ENCODE measurements around the gene ZNF407. TPM values are rescaled to one million over a fixed set of nuclear protein-coding genes. Genes with fewer than 3 reads are reported as not detected.
A peak's percentile ranks its signal among the peaks of the same experiment; 100 is the strongest.

The ZNF407 gene
- total RNA-seq, 5 donors from 2014 or later (not counting 1 experiment from before 2014, with no cell fraction given): 22.9 to 37.4 (median 24.4) TPM

DNA sequence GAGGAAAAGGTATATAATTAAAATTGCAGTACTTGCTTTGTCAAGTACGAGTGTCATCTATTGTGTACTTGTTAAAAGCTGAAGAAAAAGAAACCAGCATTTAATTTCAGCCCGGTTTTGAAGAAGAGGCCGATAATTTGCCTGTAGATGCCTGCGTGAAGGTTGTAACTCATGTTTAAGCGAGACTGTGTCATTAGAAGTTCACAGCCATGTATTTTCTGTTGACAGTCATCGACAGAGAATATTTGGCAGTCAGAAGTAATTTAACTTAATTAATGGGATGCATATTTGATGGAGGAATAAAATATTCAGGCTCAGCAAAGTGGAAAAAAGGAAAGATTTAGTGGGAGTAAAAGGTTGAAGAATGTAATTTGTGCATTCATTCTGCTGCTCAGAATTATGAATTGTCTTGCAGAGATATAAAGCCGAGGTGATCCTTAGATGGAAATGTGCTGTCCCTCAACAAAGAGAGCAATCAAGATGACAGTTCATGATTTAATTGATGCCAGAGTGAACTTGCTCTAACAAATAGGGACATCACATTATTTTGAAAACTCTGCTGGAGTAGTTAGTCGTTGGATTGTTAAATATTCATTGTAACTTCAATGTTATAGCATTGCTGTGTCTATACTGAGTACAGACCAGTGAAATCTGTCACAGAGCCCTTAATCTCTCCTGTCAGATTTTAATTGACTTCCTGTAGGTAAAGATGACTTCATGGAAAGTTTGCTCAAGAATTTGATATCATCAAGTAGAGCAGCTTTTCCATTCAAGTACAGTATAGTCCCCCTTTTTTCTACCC is 53.9 kb downstream of the ZNF407 start:
- Mint-ChIP-seq H3K9me3 (no peaks in the 10 kb centered on the region), H3K4me1 (peaks cover 0 to 4% (median 0%) of the 10 kb centered on the region in 3 donors), H3K27ac (no peak overlapping the region), H3K27me3 (no peaks in the 10 kb centered on the region), H3K36me3 (peaks cover 18% of the 10 kb centered on the region), H3K4me3 (no peak overlapping the region)
- 98% methylated on average over 7 of the region's 8 CpGs for WGBS (ENCODE audit: insufficient coverage)
- no peaks in the 10 kb centered on the region for H3K36me3 ChIP-seq (ENCODE audit: control insufficient read depth in 2 of 2, extremely low read depth in 1 of 2, insufficient read depth in 1 of 2, low read length in 1 of 2)
- ChIA-PET POLR2A (no interaction called here), CTCF (interaction anchor here (0.6 to 2.6 kb wide), 3 partner anchors 28 to 828 kb away, joined by 3 to 17 read pairs (median 6); no protein-coding TSS in a partner anchor)
- H3K9me3 ChIP-seq: no peaks in the 10 kb centered on the region
- no peaks in the 10 kb centered on the region for H3K4me1 ChIP-seq (ENCODE audit: control insufficient read depth in 1 of 2, extremely low read depth in 1 of 2, insufficient read depth in 2 of 2, low read length in 2 of 2)
- H3K4me3 ChIP-seq (ENCODE audit: control insufficient read depth in 1 of 2, extremely low read depth in 1 of 2, low read length in 1 of 2): no peak overlapping the region
- ATAC-seq (replicated peaks in 1 of 4) (no peak), DNase-seq (no peak)
- H3K27ac ChIP-seq (ENCODE audit: low read length): no peak overlapping the region
- no peaks in the 10 kb centered on the region for H3K27me3 ChIP-seq (replicated peaks in 1 of 2; ENCODE audit: control insufficient read depth in 2 of 2, extremely low read depth in 1 of 2, insufficient read depth in 2 of 2, low read length in 1 of 2)

DNA sequence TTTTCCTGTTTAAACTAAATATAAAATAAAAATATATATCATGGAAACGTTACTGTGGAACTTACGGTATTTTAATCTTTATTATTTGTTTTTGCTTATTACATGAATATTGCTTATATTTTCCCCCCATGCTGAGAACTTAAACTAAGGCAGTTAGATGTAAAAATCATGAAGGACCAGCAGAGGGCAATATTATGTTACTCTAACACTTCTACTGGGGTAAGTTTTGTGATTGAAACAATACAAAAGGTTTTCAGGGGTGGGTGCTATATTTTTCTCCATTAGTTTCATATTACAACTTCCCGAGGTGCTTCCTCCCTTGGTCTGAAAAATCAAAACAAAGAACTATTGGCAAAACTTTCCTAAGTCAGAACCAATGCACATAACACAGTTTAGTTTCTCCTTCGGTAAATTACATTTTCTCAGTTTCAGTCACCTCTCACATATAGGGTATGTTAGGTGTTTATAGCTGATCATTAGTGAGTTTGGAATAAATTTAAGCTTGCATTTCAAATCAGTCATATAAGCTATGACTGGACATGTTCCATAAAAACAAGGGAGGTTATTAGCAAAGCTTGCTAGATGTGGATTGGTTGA is 54.8 kb downstream of the ZNF407 start:
- H3K4me1 ChIP-seq (ENCODE audit: control insufficient read depth in 1 of 2, extremely low read depth in 1 of 2, insufficient read depth in 2 of 2, low read length in 2 of 2): no peaks in the 10 kb centered on the region
- no peaks in the 10 kb centered on the region for H3K27me3 Mint-ChIP-seq
- DNase-seq (peak in 1 of 35 experiments; percentile 59), ATAC-seq (replicated peaks in 1 of 4) (peak in 2 of 4 experiments; percentile 34 to 40)
- H3K4me3 Mint-ChIP-seq: no peak overlapping the region
- no peak overlapping the region for H3K27ac ChIP-seq (ENCODE audit: low read length)
- H3K9me3 ChIP-seq: no peaks in the 10 kb centered on the region
- ChIA-PET CTCF (interaction anchor here (0.6 to 2.6 kb wide), 10 partner anchors 16 to 827 kb away, joined by 3 to 17 read pairs (median 3); no protein-coding TSS in a partner anchor), POLR2A (no interaction called here)
- no peaks in the 10 kb centered on the region for H3K36me3 ChIP-seq (ENCODE audit: control insufficient read depth in 2 of 2, extremely low read depth in 1 of 2, insufficient read depth in 1 of 2, low read length in 1 of 2)
- H3K36me3 Mint-ChIP-seq: peaks cover 13% of the 10 kb centered on the region
- H3K9me3 Mint-ChIP-seq: no peaks in the 10 kb centered on the region
- WGBS (ENCODE audit: insufficient coverage): no CpG with 5 or more reads among the region's 4 CpGs
- H3K27me3 ChIP-seq (replicated peaks in 1 of 2; ENCODE audit: control insufficient read depth in 2 of 2, extremely low read depth in 1 of 2, insufficient read depth in 2 of 2, low read length in 1 of 2): no peaks in the 10 kb centered on the region
- H3K4me1 Mint-ChIP-seq: peaks cover 0 to 4% (median 1%) of the 10 kb centered on the region in 3 donors
- no peak overlapping the region for H3K4me3 ChIP-seq (ENCODE audit: control insufficient read depth in 1 of 2, extremely low read depth in 1 of 2, low read length in 1 of 2)
- H3K27ac Mint-ChIP-seq: no peak overlapping the region

DNA sequence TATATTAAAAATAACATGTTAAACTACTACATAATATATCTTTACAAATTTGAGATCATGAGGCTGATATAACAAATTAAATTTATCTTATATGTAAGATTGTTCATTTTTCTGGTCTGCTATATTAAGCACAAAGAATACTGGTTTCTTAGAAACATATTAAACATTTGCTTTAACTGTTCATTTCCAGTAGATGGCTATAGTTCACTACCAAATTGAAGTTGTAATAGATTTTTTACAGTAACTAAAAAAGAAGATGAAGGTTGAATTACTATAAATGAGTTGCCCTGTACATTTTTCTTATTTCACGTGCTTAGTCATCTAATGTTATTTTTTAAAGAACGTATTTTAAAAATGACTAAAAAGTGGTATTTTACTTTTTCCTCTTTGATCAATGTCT is 57.0 kb downstream of the ZNF407 start:
- DNase-seq (no peak), ATAC-seq (replicated peaks in 1 of 4) (no peak)
- Mint-ChIP-seq H3K27me3 (no peaks in the 10 kb centered on the region), H3K4me3 (no peak overlapping the region), H3K27ac (no peak overlapping the region), H3K4me1 (peaks cover 0 to 7% (median 4%) of the 10 kb centered on the region in 3 donors), H3K9me3 (no peaks in the 10 kb centered on the region), H3K36me3 (peaks cover 11% of the 10 kb centered on the region)
- no peaks in the 10 kb centered on the region for H3K27me3 ChIP-seq (replicated peaks in 1 of 2; ENCODE audit: control insufficient read depth in 2 of 2, extremely low read depth in 1 of 2, insufficient read depth in 2 of 2, low read length in 1 of 2)
- WGBS (ENCODE audit: insufficient coverage): no CpG with 5 or more reads among the region's 2 CpGs
- ChIA-PET CTCF (no interaction called here), POLR2A (no interaction called here)
- H3K27ac ChIP-seq (ENCODE audit: low read length): no peak overlapping the region
- H3K9me3 ChIP-seq: no peaks in the 10 kb centered on the region
- no peaks in the 10 kb centered on the region for H3K36me3 ChIP-seq (ENCODE audit: control insufficient read depth in 2 of 2, extremely low read depth in 1 of 2, insufficient read depth in 1 of 2, low read length in 1 of 2)
- no peak overlapping the region for H3K4me3 ChIP-seq (ENCODE audit: control insufficient read depth in 1 of 2, extremely low read depth in 1 of 2, low read length in 1 of 2)
- no peaks in the 10 kb centered on the region for H3K4me1 ChIP-seq (ENCODE audit: control insufficient read depth in 1 of 2, extremely low read depth in 1 of 2, insufficient read depth in 2 of 2, low read length in 2 of 2)

GRCh38 chr18:74661008-74661407 is 63.3 kb downstream of the ZNF407 start:
- no peaks in the 10 kb centered on the region for H3K36me3 ChIP-seq (ENCODE audit: control insufficient read depth in 2 of 2, extremely low read depth in 1 of 2, insufficient read depth in 1 of 2, low read length in 1 of 2)

GRCh38 chr18:74661691-74662090 is 64.0 kb downstream of the ZNF407 start:
- no peaks in the 10 kb centered on the region for H3K27me3 ChIP-seq (replicated peaks in 1 of 2; ENCODE audit: control insufficient read depth in 2 of 2, extremely low read depth in 1 of 2, insufficient read depth in 2 of 2, low read length in 1 of 2)
- ChIA-PET POLR2A (no interaction called here), CTCF (interaction anchor here in 1 of 2 donors (0.6 kb wide), 1 partner anchor 364 kb away, joined by 3 read pairs; no protein-coding TSS in a partner anchor)
- no peaks in the 10 kb centered on the region for H3K36me3 ChIP-seq (ENCODE audit: control insufficient read depth in 2 of 2, extremely low read depth in 1 of 2, insufficient read depth in 1 of 2, low read length in 1 of 2)
- no peaks in the 10 kb centered on the region for H3K9me3 Mint-ChIP-seq
- no peak overlapping the region for H3K27ac ChIP-seq (ENCODE audit: low read length)
- no peak overlapping the region for H3K4me3 Mint-ChIP-seq
- 100% methylated on average over 6 of the region's 6 CpGs for WGBS (ENCODE audit: insufficient coverage)
- no peak for DNase-seq
- no peaks in the 10 kb centered on the region for H3K9me3 ChIP-seq
- peaks cover 0 to 7% (median 0%) of the 10 kb centered on the region in 3 donors for H3K4me1 Mint-ChIP-seq
- no peaks in the 10 kb centered on the region for H3K27me3 Mint-ChIP-seq
- no peak for ATAC-seq (replicated peaks in 1 of 4)
- H3K27ac Mint-ChIP-seq: no peak overlapping the region
- peaks cover 23% of the 10 kb centered on the region for H3K36me3 Mint-ChIP-seq
- H3K4me3 ChIP-seq (ENCODE audit: control insufficient read depth in 1 of 2, extremely low read depth in 1 of 2, low read length in 1 of 2): no peak overlapping the region
- H3K4me1 ChIP-seq (ENCODE audit: control insufficient read depth in 1 of 2, extremely low read depth in 1 of 2, insufficient read depth in 2 of 2, low read length in 2 of 2): no peaks in the 10 kb centered on the region

More at GRCh38 chr18:74661008-74661407, 63.3 kb downstream of the ZNF407 start:
- CTCF ChIA-PET: interaction anchor here in 1 of 2 donors (0.6 kb wide), 1 partner anchor 365 kb away, joined by 3 read pairs; no protein-coding TSS in a partner anchor
- Mint-ChIP-seq H3K27ac (no peak overlapping the region), H3K36me3 (peaks cover 27% of the 10 kb centered on the region), H3K9me3 (no peaks in the 10 kb centered on the region), H3K27me3 (no peaks in the 10 kb centered on the region), H3K4me3 (no peak overlapping the region), H3K4me1 (peaks cover 0 to 7% (median 0%) of the 10 kb centered on the region in 3 donors)
- no peaks in the 10 kb centered on the region for H3K9me3 ChIP-seq
- no peak overlapping the region for H3K27ac ChIP-seq (ENCODE audit: low read length)
- DNase-seq (no peak), ATAC-seq (replicated peaks in 1 of 4) (no peak)
- WGBS (ENCODE audit: insufficient coverage): no CpG with 5 or more reads among the region's 2 CpGs
- POLR2A ChIA-PET: no interaction called here
- no peaks in the 10 kb centered on the region for H3K27me3 ChIP-seq (replicated peaks in 1 of 2; ENCODE audit: control insufficient read depth in 2 of 2, extremely low read depth in 1 of 2, insufficient read depth in 2 of 2, low read length in 1 of 2)
- no peak overlapping the region for H3K4me3 ChIP-seq (ENCODE audit: control insufficient read depth in 1 of 2, extremely low read depth in 1 of 2, low read length in 1 of 2)
- H3K4me1 ChIP-seq (ENCODE audit: control insufficient read depth in 1 of 2, extremely low read depth in 1 of 2, insufficient read depth in 2 of 2, low read length in 2 of 2): no peaks in the 10 kb centered on the region

GRCh38 chr18:74662622-74663021 is 65.0 kb downstream of the ZNF407 start:
- ChIA-PET POLR2A (no interaction called here), CTCF (no interaction called here)
- no peaks in the 10 kb centered on the region for H3K9me3 Mint-ChIP-seq
- no peaks in the 10 kb centered on the region for H3K27me3 Mint-ChIP-seq
- Histone ChIP-seq H3K4me3 (ENCODE audit: control insufficient read depth in 1 of 2, extremely low read depth in 1 of 2, low read length in 1 of 2) (no peak overlapping the region), H3K36me3 (ENCODE audit: control insufficient read depth in 2 of 2, extremely low read depth in 1 of 2, insufficient read depth in 1 of 2, low read length in 1 of 2) (no peaks in the 10 kb centered on the region), H3K9me3 (no peaks in the 10 kb centered on the region), H3K4me1 (ENCODE audit: control insufficient read depth in 1 of 2, extremely low read depth in 1 of 2, insufficient read depth in 2 of 2, low read length in 2 of 2) (no peaks in the 10 kb centered on the region), H3K27me3 (replicated peaks in 1 of 2; ENCODE audit: control insufficient read depth in 2 of 2, extremely low read depth in 1 of 2, insufficient read depth in 2 of 2, low read length in 1 of 2) (no peaks in the 10 kb centered on the region), H3K27ac (ENCODE audit: low read length) (no peak overlapping the region)
- DNase-seq (no peak), ATAC-seq (replicated peaks in 1 of 4) (no peak)
- H3K4me3 Mint-ChIP-seq: no peak overlapping the region
- peaks cover 0 to 10% (median 0%) of the 10 kb centered on the region in 3 donors for H3K4me1 Mint-ChIP-seq
- peaks cover 28% of the 10 kb centered on the region for H3K36me3 Mint-ChIP-seq
- no CpG with 5 or more reads among the region's 2 CpGs for WGBS (ENCODE audit: insufficient coverage)
- no peak overlapping the region for H3K27ac Mint-ChIP-seq
